GM18499 (cell line): ENCODE data around the gene SOWAHB.

Experiments
- ATAC-seq: cut with Tn5 transposase; IDR thresholded peaks from one replicate; pipeline ENCODE4 v1.9.1; 2021; ENCODE audit warnings: moderate number of reproducible peaks; ENCODE audit not compliant: insufficient read depth, unreplicated experiment

SOWAHB gene

DNA sequence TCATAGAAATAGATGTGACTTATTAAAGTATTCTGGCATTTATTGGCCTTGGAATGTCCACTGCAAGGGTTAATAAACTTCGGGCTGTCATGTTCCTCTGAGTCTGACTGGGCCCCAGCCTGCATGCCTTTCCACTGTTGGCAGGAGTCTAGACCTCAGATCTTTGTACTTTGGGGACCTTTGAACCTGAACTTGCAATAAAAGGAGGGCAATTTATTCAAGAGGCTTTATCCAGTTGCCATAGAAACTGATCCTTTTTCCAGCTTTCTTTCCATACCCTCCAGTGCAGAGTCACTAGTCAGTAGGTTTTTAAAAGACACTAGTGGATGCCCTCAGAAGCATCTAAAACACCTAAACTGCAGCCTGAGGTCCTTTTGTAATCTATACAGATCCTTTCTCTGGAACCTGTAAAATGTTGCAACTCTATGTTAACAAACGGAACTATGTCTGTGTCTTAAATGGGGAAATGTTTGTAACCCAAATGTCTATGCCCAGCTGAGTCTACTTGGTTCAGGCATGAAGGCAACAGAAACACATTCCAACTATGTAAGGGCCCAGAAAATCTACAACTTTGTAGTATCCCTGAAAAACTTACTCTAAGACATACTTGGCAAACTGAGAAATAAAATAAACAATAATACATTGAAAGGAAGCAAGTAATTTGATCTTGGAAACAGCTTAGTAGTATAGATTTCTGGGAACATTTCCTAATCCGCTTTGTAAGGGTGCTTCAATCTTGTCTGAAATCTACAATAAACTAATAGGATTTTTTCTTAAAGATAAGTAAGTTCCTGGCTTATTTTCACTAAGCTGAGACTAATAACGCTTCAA lies 41.5 kb downstream of the SOWAHB start:
- ATAC-seq: no peak

DNA sequence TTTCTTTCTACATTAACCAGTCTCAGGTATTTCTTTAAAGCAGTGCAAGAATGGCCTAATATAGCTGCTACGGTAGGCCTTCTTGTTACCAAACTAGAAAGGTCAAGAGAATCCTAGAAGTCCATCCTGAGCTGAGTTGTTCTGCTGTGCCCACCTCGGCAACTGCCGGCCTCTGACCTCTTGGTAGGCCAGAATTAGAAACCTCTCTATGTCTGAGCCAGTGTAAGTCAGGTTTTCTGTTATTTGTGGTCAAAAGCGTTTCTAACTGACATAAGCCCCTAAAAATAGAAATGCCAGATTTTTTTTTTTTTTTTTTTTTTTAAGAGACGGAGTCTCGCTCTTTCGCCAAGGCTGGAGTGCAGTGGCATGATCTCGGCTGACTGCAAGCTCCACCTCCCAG lies 43.1 kb downstream of the SOWAHB start:
- no peak for ATAC-seq

DNA sequence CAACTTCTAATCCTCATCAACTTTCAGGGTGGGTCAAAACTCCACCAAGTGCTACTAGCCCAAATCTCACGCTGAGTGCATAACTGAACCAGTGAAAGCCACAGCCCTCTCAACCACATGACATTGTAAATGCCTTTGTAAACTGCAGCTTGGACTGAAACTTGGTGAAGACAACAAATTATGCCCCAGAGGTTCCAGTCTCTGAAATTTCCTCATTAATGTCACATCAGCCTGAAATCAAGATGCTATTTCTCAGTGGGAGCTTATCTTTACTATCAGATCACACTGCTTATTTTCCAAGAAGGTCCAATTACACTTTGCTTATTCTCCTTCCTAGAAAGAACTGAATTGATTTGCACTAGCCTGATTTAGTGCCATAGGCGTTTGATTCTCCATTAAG lies 46.6 kb downstream of the SOWAHB start:
- no peak for ATAC-seq

DNA sequence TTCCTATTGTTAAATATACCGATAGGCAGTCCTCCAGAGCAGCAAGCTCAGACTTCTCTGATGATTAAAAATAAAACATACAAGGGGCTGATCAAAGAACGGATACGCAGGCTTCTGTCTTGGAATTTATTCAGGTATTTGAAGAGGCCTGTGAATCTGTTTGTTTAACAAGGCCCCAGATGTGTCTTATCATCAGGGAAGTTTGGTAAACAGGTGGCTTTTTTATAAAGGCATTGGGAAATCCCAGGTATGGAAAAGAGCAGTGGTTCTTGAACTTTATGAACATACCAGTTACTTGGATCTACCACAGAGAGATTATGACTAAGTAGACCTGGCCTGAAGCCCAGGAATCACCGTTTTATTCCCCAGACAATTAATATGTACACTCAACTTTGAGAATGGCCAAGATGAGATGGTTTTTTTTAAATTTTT lies 47.9 kb downstream of the SOWAHB start:
- no peak for ATAC-seq
